ENCODE data around the gene LRIF1. TPM values are rescaled to one million over a fixed set of nuclear protein-coding genes. Genes with fewer than 3 reads are reported as not detected.
"Not testable (repeated sequence)": the region's sequence is repeated elsewhere in the genome, so short reads cannot be mapped to it uniquely, and the experiment has no call there.

Gene LRIF1
- total and polyA plus RNA-seq, 9 donors: 6.2 to 8.5 (median 7.1) TPM

DNA sequence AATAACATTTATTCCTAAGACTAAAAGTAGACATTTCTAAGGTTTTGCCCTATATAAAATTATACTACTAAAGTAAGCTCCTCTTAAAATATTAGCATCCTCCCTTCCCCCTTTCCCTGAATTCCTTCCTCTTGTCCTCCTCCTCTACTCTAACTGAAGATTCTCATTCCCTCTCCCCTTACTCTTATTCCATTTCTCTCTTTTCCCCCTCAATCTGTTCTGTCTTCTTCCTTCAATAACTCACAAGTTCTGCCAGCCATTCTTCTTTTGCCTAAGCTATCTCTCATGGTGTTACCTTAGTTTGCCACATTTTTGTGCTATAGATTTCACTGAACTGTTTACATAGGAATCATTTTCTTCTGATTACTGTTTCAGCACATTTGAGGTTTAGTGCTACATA lies 10.7 kb downstream of the LRIF1 start:
- H3K27me3 ChIP-seq (ENCODE audit: control insufficient read depth, insufficient read depth, low read length): no peaks in the 10 kb centered on the region
- no peak for DNase-seq
- H3K9me3 ChIP-seq (replicated peaks; ENCODE audit: control insufficient read depth, low read depth, low read length): peaks cover 21% of the 10 kb centered on the region
- H3K27ac ChIP-seq (ENCODE audit: low read length): no peak overlapping the region
- H3K36me3 ChIP-seq (ENCODE audit: control insufficient read depth, insufficient read depth, low read length): no peaks in the 10 kb centered on the region
- no peaks in the 10 kb centered on the region for H3K4me1 ChIP-seq (ENCODE audit: control insufficient read depth, insufficient read depth, low read length)
- H3K4me3 ChIP-seq (ENCODE audit: low read length): no peak overlapping the region

DNA sequence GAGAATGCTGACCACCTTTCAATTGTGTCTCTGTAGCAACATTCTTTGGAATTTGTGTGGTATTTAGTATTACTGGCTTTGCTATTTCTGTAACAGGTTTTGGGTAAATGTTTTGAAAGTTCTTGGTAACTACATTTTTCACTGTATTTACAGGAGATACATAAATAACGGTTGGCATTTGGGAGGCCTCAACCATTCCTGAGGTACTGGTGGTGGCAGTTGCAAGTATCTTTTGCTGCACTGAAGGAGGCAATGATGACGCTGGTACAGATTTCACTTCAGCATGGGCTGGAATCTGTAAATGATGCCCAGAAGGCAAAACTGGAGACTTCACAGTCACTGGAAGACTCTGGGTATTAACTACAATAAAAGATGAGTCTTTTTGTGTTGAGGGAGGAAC lies 11.7 kb downstream of the LRIF1 start:
- Histone ChIP-seq H3K36me3 (ENCODE audit: control insufficient read depth, insufficient read depth, low read length) (no peaks in the 10 kb centered on the region), H3K27ac (ENCODE audit: low read length) (no peak overlapping the region), H3K27me3 (ENCODE audit: control insufficient read depth, insufficient read depth, low read length) (no peaks in the 10 kb centered on the region), H3K9me3 (replicated peaks; ENCODE audit: control insufficient read depth, low read depth, low read length) (peaks cover 19% of the 10 kb centered on the region), H3K4me1 (ENCODE audit: control insufficient read depth, insufficient read depth, low read length) (no peaks in the 10 kb centered on the region), H3K4me3 (ENCODE audit: low read length) (no peak overlapping the region)
- no peak for DNase-seq
- WGBS (ENCODE audit: insufficient coverage): 100% methylated on average over 1 of the region's 2 CpGs

DNA sequence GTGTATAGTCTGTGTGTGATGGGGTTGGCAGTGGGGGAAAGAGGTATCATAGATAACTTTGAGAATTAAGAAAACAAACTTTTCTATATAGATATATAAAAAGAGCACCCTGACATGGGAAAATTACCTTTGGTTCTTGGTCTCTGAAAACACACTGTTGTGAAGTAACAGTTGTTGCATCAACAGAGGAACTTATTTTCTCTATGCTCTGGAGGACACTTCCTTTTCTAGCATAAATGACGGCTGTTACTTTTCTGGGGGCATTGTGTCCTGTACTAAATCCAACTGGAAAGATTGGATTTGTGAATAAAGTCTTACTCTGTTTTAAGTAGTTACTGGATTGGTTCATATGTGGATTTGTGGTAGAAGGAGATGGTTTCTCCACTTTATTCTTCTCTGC lies 12.6 kb downstream of the LRIF1 start:
- Histone ChIP-seq H3K36me3 (ENCODE audit: control insufficient read depth, insufficient read depth, low read length) (no peaks in the 10 kb centered on the region), H3K27ac (ENCODE audit: low read length) (no peak overlapping the region), H3K27me3 (ENCODE audit: control insufficient read depth, insufficient read depth, low read length) (no peaks in the 10 kb centered on the region), H3K9me3 (replicated peaks; ENCODE audit: control insufficient read depth, low read depth, low read length) (peaks cover 16% of the 10 kb centered on the region), H3K4me1 (ENCODE audit: control insufficient read depth, insufficient read depth, low read length) (no peaks in the 10 kb centered on the region), H3K4me3 (ENCODE audit: low read length) (no peak overlapping the region)
- DNase-seq: no peak
- no CpG with 5 or more reads among the region's 1 CpG for WGBS (ENCODE audit: insufficient coverage)

DNA sequence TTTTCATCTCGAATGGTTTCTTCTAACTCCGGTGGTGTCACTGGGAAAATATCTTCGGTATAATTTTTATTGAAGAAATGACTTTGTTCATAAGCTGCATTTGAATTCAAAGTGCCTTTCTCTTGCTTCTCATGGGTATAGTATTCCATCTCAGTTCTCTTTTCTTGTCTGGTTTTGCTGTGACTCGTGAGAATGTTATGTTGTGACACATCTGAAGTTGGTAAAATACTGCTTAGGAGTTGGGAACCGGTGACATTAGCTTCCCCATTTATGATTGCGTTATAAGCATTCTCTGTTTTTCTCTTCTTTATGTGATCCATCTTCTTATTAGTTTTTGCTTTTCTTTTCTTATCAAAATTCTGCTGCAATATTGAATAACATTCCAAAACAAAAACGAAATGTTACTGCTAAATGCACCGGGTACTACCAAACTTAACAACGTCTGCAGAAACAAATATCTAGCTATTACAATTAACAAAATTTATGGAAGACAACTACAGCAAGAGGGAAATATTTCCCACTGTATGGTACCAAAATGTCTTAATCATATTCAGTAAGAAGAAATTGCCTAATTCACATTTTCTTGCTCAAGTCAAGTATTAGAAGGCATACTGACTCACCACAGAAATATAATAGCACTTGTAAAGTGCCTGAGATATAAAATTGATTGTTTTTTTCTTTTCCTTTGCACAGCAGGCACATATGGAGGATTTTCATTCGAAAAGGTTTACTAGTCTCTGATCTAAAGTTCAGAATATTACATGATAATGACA lies 15.5 kb downstream of the LRIF1 start:
- no CpG with 5 or more reads among the region's 10 CpGs for WGBS (ENCODE audit: insufficient coverage)
- Histone ChIP-seq H3K4me1 (ENCODE audit: control insufficient read depth, insufficient read depth, low read length) (no peaks in the 10 kb centered on the region), H3K27me3 (ENCODE audit: control insufficient read depth, insufficient read depth, low read length) (no peaks in the 10 kb centered on the region), H3K4me3 (ENCODE audit: low read length) (no peak overlapping the region), H3K27ac (ENCODE audit: low read length) (no peak overlapping the region), H3K9me3 (replicated peaks; ENCODE audit: control insufficient read depth, low read depth, low read length) (no peaks in the 10 kb centered on the region), H3K36me3 (ENCODE audit: control insufficient read depth, insufficient read depth, low read length) (no peaks in the 10 kb centered on the region)
- no peak for DNase-seq

DNA sequence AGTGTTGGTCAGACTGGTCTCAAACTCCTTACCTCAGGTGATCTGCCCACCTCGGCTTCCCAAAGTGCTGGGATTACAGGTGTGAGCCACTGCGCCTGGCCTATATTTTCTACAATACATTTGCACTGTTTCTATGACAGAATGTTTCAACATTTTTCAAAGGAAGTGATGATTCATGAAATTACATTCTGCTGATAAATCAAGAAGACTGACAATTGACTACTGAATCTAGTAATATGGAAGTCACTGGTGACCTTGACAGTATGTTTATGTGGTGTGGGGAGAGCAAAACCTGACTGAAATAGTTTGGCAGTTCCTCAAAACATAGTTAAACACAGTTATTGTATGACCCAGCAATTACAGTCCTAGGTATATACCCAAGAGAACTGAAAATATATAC lies 18.1 kb downstream of the LRIF1 start:
- DNase-seq: no peak
- Histone ChIP-seq H3K27ac (ENCODE audit: low read length) (no peak overlapping the region), H3K36me3 (ENCODE audit: control insufficient read depth, insufficient read depth, low read length) (no peaks in the 10 kb centered on the region), H3K27me3 (ENCODE audit: control insufficient read depth, insufficient read depth, low read length) (no peaks in the 10 kb centered on the region), H3K4me3 (ENCODE audit: low read length) (no peak overlapping the region), H3K4me1 (ENCODE audit: control insufficient read depth, insufficient read depth, low read length) (no peaks in the 10 kb centered on the region), H3K9me3 (replicated peaks; ENCODE audit: control insufficient read depth, low read depth, low read length) (no peaks in the 10 kb centered on the region)
- no CpG with 5 or more reads among the region's 2 CpGs for WGBS (ENCODE audit: insufficient coverage)

DNA sequence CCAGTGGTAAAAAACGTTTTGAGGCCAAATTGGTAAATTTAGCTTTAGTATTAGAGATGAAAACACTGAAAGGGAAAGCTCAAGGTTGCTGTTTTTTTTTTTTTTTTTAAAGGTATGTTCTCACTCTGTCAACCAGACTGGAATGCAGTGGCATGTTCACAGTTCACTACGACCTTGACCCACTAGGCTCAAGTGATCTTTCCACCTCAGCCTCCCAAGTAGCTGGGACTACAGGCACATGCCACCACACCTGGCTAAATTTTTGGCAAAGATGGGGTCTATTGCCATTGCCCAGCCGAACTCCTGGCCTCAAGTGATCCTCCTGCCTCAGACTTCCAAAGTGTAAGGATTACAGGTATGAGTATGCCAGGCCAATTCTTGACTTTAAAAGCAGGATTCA lies 18.9 kb downstream of the LRIF1 start:
- no peak overlapping the region for H3K4me3 ChIP-seq (ENCODE audit: low read length)
- no peaks in the 10 kb centered on the region for H3K27me3 ChIP-seq (ENCODE audit: control insufficient read depth, insufficient read depth, low read length)
- no peaks in the 10 kb centered on the region for H3K4me1 ChIP-seq (ENCODE audit: control insufficient read depth, insufficient read depth, low read length)
- H3K36me3 ChIP-seq (ENCODE audit: control insufficient read depth, insufficient read depth, low read length): no peaks in the 10 kb centered on the region
- H3K9me3 ChIP-seq (replicated peaks; ENCODE audit: control insufficient read depth, low read depth, low read length): no peaks in the 10 kb centered on the region
- no peak overlapping the region for H3K27ac ChIP-seq (ENCODE audit: low read length)
- DNase-seq: no peak
- WGBS (ENCODE audit: insufficient coverage): 77% methylated on average over 2 of the region's 3 CpGs

DNA sequence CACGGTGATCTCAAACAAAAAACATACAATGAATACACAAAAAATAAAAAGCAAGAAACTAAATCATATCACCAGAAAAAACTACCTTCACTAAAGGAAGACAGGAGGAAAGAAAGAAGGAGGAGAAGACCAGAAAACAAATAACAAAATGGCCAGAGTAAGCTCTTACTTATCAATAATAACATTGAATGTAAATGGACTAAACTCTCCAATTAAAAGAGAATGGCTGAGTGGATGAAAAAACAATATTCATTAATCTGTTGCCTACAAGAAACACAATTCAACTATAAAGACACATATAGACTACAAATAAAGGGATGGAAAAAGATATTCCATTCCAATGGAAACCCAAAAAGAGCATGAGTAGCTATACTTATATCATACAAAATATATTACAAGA lies 27.2 kb downstream of the LRIF1 start:
- no peak overlapping the region for H3K4me3 ChIP-seq (ENCODE audit: low read length)
- WGBS (ENCODE audit: insufficient coverage): no CpG with 5 or more reads among the region's 1 CpG

DNA sequence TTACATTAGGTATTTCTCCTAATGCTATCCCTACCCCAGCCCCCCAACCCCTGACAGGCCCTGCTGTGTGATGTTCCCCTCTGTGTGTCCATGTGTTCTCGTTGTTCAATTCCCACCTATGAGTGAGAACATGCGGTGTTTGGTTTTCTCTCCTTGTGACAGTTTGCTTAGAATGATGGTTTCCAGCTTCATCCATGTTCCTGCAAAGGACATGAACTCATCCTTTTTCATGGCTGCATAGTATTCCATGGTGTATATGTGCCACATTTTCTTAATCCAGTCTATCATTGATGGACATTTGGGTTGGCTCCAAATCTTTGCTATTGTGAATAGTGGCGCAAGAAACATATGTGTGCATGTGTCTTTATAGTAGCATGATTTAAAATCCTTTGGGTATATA lies 32.6 kb downstream of the LRIF1 start:
- not testable (repeated sequence) for H3K4me3 ChIP-seq (ENCODE audit: low read length); DNase-seq; H3K27ac ChIP-seq (ENCODE audit: low read length); H3K9me3 ChIP-seq (replicated peaks; ENCODE audit: control insufficient read depth, low read depth, low read length); H3K4me1 ChIP-seq (ENCODE audit: control insufficient read depth, insufficient read depth, low read length); H3K27me3 ChIP-seq (ENCODE audit: control insufficient read depth, insufficient read depth, low read length); H3K36me3 ChIP-seq (ENCODE audit: control insufficient read depth, insufficient read depth, low read length)
- WGBS (ENCODE audit: insufficient coverage): no CpG with 5 or more reads among the region's 3 CpGs

More for the DNA sequence above, 27.2 kb downstream of the LRIF1 start:
- Histone ChIP-seq H3K36me3 (ENCODE audit: control insufficient read depth, insufficient read depth, low read length) (no peaks in the 10 kb centered on the region), H3K9me3 (replicated peaks; ENCODE audit: control insufficient read depth, low read depth, low read length) (peaks cover 8% of the 10 kb centered on the region), H3K4me1 (ENCODE audit: control insufficient read depth, insufficient read depth, low read length) (no peaks in the 10 kb centered on the region), H3K27ac (ENCODE audit: low read length) (no peak overlapping the region), H3K27me3 (ENCODE audit: control insufficient read depth, insufficient read depth, low read length) (no peaks in the 10 kb centered on the region)
- no peak for DNase-seq

DNA sequence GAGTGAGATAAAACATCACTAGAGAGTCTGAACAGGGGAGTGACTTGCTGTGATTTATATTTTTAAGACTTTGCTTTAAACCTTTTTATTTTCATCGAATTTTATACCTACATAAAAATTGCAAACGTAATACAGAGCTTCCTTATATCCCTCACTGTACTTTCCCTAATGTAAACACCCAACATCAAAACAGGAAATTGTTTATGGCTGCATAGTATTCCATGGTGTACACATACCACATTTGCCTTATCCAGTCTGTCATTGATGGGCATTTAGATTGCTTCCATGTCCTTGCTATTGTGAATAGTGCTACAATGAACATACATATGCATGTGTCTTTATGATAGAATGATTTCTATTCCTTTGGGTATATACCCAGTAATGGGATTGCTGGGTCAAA lies 34.8 kb downstream of the LRIF1 start:
- DNase-seq: no peak
- H3K4me1 ChIP-seq (ENCODE audit: control insufficient read depth, insufficient read depth, low read length): no peaks in the 10 kb centered on the region
- no peaks in the 10 kb centered on the region for H3K36me3 ChIP-seq (ENCODE audit: control insufficient read depth, insufficient read depth, low read length)
- H3K9me3 ChIP-seq (replicated peaks; ENCODE audit: control insufficient read depth, low read depth, low read length): peaks cover 2% of the 10 kb centered on the region
- H3K4me3 ChIP-seq (ENCODE audit: low read length): no peak overlapping the region
- H3K27ac ChIP-seq (ENCODE audit: low read length): no peak overlapping the region
- no peaks in the 10 kb centered on the region for H3K27me3 ChIP-seq (ENCODE audit: control insufficient read depth, insufficient read depth, low read length)
- whole genome bisulfite sequencing (ENCODE audit: insufficient coverage): no CpG with 5 or more reads among the region's 2 CpGs

DNA sequence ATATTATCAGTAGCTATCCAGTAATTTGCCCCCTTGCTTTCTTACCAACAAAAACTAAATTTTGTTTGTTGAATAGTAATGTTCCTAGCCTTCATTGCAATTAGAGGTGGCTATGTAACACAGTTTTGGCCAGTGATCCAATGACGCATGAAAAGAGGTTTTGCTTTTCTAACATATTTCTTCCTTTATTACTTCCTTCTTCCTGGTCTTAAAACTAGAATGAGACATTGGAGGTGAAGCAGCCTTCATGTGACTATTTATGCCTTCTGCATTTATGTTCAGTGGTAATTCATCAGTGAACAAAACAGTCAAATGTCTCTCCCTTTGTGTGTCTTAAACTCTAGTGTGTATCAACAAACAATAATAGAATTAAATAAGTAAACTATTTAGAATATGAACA lies 35.5 kb downstream of the LRIF1 start:
- no peaks in the 10 kb centered on the region for H3K36me3 ChIP-seq (ENCODE audit: control insufficient read depth, insufficient read depth, low read length)
- no peak overlapping the region for H3K27ac ChIP-seq (ENCODE audit: low read length)
- H3K4me3 ChIP-seq (ENCODE audit: low read length): no peak overlapping the region
- no peaks in the 10 kb centered on the region for H3K27me3 ChIP-seq (ENCODE audit: control insufficient read depth, insufficient read depth, low read length)
- WGBS (ENCODE audit: insufficient coverage): no CpG with 5 or more reads among the region's 1 CpG
- peaks cover under 1% of the 10 kb centered on the region for H3K9me3 ChIP-seq (replicated peaks; ENCODE audit: control insufficient read depth, low read depth, low read length)
- DNase-seq: no peak
- no peaks in the 10 kb centered on the region for H3K4me1 ChIP-seq (ENCODE audit: control insufficient read depth, insufficient read depth, low read length)

All from muscle of leg (tissue), 11 donors.